ENCODE data around the gene PCYT2. TPM values are rescaled to one million over a fixed set of nuclear protein-coding genes. Genes with fewer than 3 reads are reported as not detected.
A peak's percentile ranks its signal among the peaks of the same experiment; 100 is the strongest.

The PCYT2 gene
- total RNA-seq, 2 donors from 2014 or later = 23.3 to 26.1 TPM

DNA sequence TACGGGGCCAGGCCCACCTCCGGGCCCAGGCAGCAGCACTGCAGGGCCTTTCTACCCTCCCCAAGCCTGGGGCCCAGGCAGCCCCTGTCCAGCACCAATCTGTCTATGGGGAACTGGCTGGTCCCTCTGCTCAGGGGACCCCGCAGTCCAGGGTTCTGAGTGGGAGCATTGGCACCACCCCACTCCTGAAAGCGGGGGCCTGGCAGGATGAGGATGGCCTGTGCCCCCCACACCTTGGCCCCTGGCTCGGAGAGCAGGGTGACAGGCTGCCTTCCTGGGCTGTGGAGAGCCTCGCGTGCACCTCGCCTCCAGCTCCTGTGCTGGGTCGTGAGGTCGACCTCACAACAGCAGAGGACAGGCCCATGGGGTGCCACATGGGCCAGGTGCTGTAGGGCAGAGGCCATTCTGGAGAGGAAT, 7.8 kb downstream of the PCYT2 start:
- peaks cover 19% of the 10 kb centered on the region for H3K36me3 ChIP-seq
- no peaks in the 10 kb centered on the region for H3K27me3 ChIP-seq
- peaks cover 0 to 12% of the 10 kb centered on the region in 2 donors for H3K4me1 ChIP-seq
- DNase-seq (ENCODE audit: low spot score) = no peak
- no peak overlapping the region for H3K4me3 ChIP-seq
- TF ChIP-seq, protein P1, sequence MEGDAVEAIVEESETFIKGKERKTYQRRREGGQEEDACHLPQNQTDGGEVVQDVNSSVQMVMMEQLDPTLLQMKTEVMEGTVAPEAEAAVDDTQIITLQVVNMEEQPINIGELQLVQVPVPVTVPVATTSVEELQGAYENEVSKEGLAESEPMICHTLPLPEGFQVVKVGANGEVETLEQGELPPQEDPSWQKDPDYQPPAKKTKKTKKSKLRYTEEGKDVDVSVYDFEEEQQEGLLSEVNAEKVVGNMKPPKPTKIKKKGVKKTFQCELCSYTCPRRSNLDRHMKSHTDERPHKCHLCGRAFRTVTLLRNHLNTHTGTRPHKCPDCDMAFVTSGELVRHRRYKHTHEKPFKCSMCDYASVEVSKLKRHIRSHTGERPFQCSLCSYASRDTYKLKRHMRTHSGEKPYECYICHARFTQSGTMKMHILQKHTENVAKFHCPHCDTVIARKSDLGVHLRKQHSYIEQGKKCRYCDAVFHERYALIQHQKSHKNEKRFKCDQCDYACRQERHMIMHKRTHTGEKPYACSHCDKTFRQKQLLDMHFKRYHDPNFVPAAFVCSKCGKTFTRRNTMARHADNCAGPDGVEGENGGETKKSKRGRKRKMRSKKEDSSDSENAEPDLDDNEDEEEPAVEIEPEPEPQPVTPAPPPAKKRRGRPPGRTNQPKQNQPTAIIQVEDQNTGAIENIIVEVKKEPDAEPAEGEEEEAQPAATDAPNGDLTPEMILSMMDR (IDR thresholded peaks at IDR 0.05) = no peak
- no peaks in the 10 kb centered on the region for H3K9me3 ChIP-seq
- H3K27ac ChIP-seq = no peak overlapping the region

DNA sequence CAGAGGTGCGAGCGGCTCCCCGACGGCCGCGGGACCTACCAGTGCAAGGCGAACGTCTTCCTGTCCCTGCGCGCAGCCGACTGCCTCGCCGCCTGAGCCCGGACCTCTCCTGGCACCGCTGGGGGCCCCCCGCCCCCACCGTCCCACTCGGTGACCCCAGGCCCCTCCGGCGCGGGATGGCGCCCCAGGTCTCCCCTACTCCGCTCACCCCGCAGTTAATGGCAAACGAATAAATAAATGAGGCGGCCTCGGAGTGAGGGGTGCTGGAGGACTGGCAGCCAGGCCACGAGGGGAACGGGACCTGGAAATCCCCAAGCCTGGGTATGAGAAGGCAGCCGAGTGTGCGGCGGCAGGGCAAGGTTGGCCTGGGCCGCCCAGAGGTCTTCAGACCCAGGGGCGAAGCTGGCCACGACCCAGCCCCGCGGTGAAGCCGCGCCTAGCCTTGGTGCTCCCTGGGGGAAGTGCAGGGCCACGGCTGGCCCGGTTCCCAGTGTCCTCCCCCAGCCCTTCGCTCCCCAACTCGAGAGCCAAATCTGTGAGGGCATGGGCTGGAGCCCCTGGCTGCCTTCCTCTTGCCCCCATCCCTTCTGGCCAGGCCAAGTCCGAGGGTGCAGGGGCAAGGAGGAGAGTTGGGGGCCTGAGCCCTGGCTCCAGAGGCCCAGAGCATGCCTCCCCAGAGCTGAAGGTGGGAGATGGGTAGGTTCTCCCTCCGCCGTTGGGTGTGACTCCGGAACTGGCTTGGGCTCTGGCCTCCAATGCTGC, 8.4 kb downstream of the PCYT2 start:
- H3K4me1 ChIP-seq = peaks cover 0 to 12% of the 10 kb centered on the region in 2 donors
- H3K27ac ChIP-seq = no peak overlapping the region
- no peaks in the 10 kb centered on the region for H3K27me3 ChIP-seq
- peaks cover 25% of the 10 kb centered on the region for H3K36me3 ChIP-seq
- H3K9me3 ChIP-seq = no peaks in the 10 kb centered on the region
- H3K4me3 ChIP-seq = peak overlapping the region in 1 of 2 donors; percentile 46
- no peak for DNase-seq (ENCODE audit: low spot score)
- TF ChIP-seq, protein P1 (IDR thresholded peaks at IDR 0.05) = no peak

DNA sequence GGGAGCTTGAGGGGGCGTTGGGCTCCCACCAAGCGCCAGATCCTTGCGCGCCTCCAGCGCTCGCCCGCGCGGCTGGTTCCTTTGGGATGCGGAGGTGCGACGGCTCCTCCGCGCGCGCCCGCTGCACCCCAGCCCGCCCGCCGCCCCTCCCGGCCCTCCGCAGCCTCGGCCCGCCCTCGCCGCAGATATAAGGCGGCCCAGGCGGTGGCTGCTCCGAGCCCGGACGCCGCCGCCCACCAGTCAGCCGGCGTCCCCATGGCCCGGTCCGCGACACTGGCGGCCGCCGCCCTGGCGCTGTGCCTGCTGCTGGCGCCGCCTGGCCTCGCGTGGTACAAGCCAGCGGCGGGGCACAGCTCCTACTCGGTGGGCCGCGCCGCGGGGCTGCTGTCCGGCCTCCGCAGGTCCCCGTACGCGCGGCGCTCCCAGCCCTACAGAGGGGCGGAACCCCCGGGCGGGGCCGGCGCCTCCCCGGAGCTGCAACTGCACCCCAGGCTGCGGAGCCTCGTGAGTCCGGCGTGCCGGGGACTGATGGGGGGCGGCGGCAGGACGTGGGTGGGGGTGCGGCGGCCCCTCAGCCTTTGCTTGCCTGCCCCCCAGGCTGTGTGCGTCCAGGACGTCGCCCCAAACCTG, 9.1 kb downstream of the PCYT2 start, which contains the start of gene NPB:
NPB (plus strand) TSS at position 216 of the 630 bp plus-strand sequence; CDS start at position 256, 40 bp downstream.
- TF ChIP-seq, protein P1 (IDR thresholded peaks at IDR 0.05) = no peak
- peaks cover 32% of the 10 kb centered on the region for H3K36me3 ChIP-seq
- H3K4me3 ChIP-seq = peak within 1 kb of the TSS; percentile 24 to 46
- H3K4me1 ChIP-seq = peaks cover 0 to 12% of the 10 kb centered on the region in 2 donors
- DNase-seq (ENCODE audit: low spot score) = no peak
- no peak within 1 kb of the TSS for H3K27ac ChIP-seq
- no peaks in the 10 kb centered on the region for H3K27me3 ChIP-seq
- H3K9me3 ChIP-seq = no peaks in the 10 kb centered on the region

DNA sequence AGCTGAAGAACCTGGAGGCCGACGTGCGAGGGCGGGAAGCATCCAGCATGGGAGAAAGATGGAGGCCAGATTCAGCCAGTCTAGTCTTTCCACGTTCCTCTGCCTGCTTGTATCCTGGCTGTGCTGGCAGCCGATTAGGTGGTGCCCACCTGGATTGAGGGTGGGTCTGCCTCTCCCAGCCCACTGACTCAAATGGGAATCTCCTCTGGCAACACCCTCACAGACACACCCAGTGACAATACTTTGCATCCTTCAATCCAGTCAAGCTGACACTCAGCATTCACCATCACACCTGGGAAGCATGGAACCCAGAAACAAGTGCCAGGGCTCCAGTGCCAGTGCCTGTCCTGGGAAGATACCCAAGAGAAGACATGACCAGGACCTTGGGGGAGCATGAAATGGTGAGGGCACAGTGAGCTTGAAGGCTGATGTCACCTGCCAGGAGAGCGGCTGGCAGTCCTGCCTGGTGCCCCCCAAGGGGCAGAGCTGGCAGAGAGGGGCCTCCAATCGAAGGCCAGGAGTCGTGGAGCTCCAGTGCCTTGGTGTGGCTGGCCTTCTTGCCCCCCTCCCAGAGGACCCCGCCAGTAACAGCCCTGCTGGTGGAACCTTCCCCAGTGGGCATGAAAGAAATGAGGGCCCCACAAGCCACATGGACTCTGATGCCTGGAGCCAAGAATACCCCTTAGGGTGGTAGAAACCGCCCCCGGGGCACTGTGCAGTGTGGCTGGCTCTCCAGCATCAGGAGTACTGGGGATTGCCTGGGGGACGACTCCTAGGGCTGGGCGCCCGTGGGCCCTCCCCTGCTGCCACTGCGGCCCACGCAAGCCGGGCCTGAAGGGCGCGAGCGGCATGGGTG, 9.8 kb downstream of the PCYT2 start:
- Histone ChIP-seq H3K36me3 (peaks cover 39% of the 10 kb centered on the region), H3K4me1 (peaks cover 0 to 12% of the 10 kb centered on the region in 2 donors), H3K4me3 (peak overlapping the region in 1 of 2 donors; percentile 46), H3K9me3 (no peaks in the 10 kb centered on the region), H3K27ac (no peak overlapping the region), H3K27me3 (no peaks in the 10 kb centered on the region)
- DNase-seq (ENCODE audit: low spot score) = no peak
- TF ChIP-seq, protein P1 (IDR thresholded peaks at IDR 0.05) = no peak

DNA sequence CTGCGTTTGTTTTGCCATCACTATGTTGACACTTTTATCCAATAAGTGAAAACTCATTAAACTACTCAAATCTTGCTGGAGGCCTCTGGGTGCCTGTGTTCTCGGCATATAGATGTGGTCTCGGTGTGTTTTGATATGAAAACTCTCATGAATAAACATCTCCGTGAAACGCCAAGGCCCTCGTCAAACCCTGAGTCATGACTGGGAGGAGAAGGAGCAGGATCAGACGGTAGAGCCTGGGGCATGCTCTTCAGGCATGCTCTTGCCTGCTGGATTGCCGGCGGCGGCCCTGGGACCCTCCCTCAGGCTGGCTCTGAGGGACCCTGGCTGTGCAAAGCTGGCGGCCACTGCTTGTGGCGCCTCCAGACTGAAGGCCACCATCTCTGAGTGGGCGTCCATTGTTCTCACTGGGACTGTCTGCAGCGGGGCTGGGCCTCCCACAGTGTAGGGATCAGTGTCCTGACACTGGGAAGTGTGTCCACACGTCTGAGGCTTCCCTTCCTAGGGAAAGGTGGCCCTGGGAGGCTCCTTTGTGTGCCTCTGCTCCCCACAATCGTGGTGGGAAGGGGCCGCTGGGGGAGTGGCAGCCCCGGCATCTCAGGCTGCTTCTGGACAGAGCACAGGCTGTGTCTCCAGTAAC, 10.9 kb downstream of the PCYT2 start:
- peaks cover 0 to 12% of the 10 kb centered on the region in 2 donors for H3K4me1 ChIP-seq
- H3K27me3 ChIP-seq = no peaks in the 10 kb centered on the region
- no peak overlapping the region for H3K27ac ChIP-seq
- H3K9me3 ChIP-seq = no peaks in the 10 kb centered on the region
- TF ChIP-seq, protein P1 (IDR thresholded peaks at IDR 0.05) = no peak
- no peak overlapping the region for H3K4me3 ChIP-seq
- peaks cover 49% of the 10 kb centered on the region for H3K36me3 ChIP-seq
- no peak for DNase-seq (ENCODE audit: low spot score)
